RWPE2 (cell line): ENCODE results near the gene SUFU.

Source experiments
- ATAC-seq: fragments of 200-7000 bp; cut with Tn5 transposase; 3 replicates; pipeline ENCODE4 v1.9.1; 2021; ENCODE audit warnings: low read depth
- DNase-seq: peaks from one replicate; pipeline ENCODE4 v3.0.0-alpha.2; 2020; ENCODE audit warnings: low spot score
- H3K27ac ChIP-seq: fragments of 450-650 bp; 2 replicates; pipeline ENCODE4 v1.5.1; 2017; ENCODE audit warnings: mild to moderate bottlenecking; ENCODE audit not compliant: poor library complexity, severe bottlenecking
- H3K27me3 ChIP-seq: fragments of 250-450 bp; sonication (Bioruptor Pico); 2 replicates; pipeline ENCODE4 v1.5.1; 2021; ENCODE audit warnings: mild to moderate bottlenecking, moderate library complexity; ENCODE audit not compliant: insufficient read depth, poor library complexity, severe bottlenecking
- H3K36me3 ChIP-seq: fragments of 250-450 bp; sonication (Bioruptor Pico); 2 replicates; pipeline ENCODE4 v1.5.1; 2020; ENCODE audit warnings: low read depth, mild to moderate bottlenecking, moderate library complexity
- H3K4me1 ChIP-seq: fragments of 250-450 bp; sonication (Bioruptor Pico); 2 replicates; pipeline ENCODE4 v1.5.1; 2021; ENCODE audit warnings: mild to moderate bottlenecking, moderate library complexity; ENCODE audit not compliant: insufficient read depth, poor library complexity, severe bottlenecking
- H3K4me3 ChIP-seq: fragments of 250-450 bp; sonication (Bioruptor Pico); 2 replicates; pipeline ENCODE4 v1.5.1; 2021; ENCODE audit warnings: mild to moderate bottlenecking, moderate library complexity; ENCODE audit not compliant: severe bottlenecking
- H3K9me3 ChIP-seq: fragments of 250-450 bp; sonication (Bioruptor Pico); 2 replicates; pipeline ENCODE4 v1.5.1; 2021; ENCODE audit warnings: mild to moderate bottlenecking, moderate library complexity; ENCODE audit not compliant: severe bottlenecking
- TF ChIP-seq, protein P1 (sequence below): fragments of 450-650 bp; IDR thresholded peaks from one replicate; pipeline ENCODE4 v1.5.1; 2017; ENCODE audit warnings: mild to moderate bottlenecking, moderate library complexity; ENCODE audit not compliant: poor library complexity, severe bottlenecking

Gene SUFU

DNA sequence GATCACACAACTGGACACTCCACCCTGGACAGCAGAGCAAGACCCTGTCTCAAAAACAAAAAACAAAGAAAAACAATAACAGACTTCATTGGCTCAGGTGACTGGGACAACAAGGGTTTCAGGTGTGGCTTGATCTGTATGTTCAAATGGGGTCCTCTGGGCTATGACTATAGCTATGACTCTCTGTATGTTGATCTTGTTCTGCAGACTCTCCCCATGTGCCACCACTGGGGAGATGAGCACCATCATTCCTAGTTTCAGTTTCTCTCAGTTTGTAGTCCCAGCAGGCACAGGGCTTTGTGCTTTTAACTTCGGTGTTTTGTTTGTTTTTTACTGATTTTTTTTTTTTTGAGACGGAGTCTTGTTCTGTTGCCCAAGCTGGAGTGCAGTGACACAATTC is 53.8 kb downstream of the SUFU start:
- H3K4me1 ChIP-seq: peaks cover 6% of the 10 kb centered on the region
- H3K9me3 ChIP-seq: no peaks in the 10 kb centered on the region
- H3K27me3 ChIP-seq: no peaks in the 10 kb centered on the region
- H3K36me3 ChIP-seq: no peaks in the 10 kb centered on the region
- DNase-seq (no peak), ATAC-seq (no peak)
- no peak overlapping the region for H3K27ac ChIP-seq
- no peak overlapping the region for H3K4me3 ChIP-seq
- TF ChIP-seq, protein P1, sequence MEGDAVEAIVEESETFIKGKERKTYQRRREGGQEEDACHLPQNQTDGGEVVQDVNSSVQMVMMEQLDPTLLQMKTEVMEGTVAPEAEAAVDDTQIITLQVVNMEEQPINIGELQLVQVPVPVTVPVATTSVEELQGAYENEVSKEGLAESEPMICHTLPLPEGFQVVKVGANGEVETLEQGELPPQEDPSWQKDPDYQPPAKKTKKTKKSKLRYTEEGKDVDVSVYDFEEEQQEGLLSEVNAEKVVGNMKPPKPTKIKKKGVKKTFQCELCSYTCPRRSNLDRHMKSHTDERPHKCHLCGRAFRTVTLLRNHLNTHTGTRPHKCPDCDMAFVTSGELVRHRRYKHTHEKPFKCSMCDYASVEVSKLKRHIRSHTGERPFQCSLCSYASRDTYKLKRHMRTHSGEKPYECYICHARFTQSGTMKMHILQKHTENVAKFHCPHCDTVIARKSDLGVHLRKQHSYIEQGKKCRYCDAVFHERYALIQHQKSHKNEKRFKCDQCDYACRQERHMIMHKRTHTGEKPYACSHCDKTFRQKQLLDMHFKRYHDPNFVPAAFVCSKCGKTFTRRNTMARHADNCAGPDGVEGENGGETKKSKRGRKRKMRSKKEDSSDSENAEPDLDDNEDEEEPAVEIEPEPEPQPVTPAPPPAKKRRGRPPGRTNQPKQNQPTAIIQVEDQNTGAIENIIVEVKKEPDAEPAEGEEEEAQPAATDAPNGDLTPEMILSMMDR: no peak

DNA sequence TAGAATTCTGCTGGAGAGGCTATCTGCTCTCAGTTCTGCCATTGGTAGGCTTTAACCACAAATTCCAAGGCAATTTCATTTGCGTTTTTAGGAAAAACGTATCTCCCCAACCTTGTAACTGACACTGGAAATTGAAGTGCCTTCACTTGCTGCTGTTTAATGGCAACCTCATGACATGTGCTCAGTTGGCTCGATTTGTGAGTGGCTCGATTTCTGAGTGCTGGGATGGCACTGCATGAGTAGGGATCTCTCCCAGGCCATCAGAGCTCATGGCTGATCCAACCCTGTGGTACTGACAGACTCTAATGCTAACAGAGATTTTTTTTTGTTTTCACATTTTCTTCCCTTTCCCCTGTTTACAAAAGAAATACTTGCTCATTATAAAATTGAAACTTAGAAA is 56.0 kb downstream of the SUFU start:
- TF ChIP-seq, protein P1: no peak
- no peak for ATAC-seq
- no peaks in the 10 kb centered on the region for H3K36me3 ChIP-seq
- DNase-seq: no peak
- H3K4me1 ChIP-seq: peaks cover 6% of the 10 kb centered on the region
- H3K27me3 ChIP-seq: no peaks in the 10 kb centered on the region
- H3K27ac ChIP-seq: no peak overlapping the region
- H3K9me3 ChIP-seq: no peaks in the 10 kb centered on the region
- H3K4me3 ChIP-seq: no peak overlapping the region

DNA sequence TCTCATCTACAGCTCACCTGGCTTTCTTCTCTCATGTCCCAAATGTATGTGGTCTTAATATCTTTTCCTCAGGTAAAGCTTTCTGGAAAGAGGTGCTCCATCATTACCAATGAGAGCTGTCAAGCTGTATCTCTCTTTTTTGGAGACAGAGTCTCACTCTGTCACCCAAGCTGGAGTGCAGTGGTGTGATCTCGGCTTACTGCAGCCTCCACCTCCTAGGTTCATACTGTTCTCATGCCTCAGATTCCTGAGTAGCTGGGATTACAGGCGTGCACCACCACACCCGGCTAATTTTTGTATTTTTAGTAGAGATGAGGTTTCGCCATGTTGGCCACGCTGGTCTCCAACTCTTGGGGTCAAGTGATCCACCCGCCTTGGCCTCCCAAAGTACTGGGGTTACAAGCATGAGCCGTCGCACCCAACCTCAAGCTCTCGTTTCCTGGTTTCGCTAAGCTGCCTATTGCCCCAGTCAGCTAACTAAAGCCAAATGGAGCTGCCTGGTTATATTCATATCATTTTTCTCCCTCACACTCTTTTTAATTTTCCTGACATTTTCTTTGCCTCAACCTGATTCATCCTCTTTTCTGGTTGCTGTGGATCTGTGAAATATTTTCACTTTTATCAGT is 60.5 kb downstream of the SUFU start:
- H3K9me3 ChIP-seq: no peaks in the 10 kb centered on the region
- no peaks in the 10 kb centered on the region for H3K4me1 ChIP-seq
- H3K36me3 ChIP-seq: no peaks in the 10 kb centered on the region
- H3K27ac ChIP-seq: no peak overlapping the region
- no peak overlapping the region for H3K4me3 ChIP-seq
- no peak for ATAC-seq
- no peak for DNase-seq
- no peaks in the 10 kb centered on the region for H3K27me3 ChIP-seq
- TF ChIP-seq, protein P1: no peak

DNA sequence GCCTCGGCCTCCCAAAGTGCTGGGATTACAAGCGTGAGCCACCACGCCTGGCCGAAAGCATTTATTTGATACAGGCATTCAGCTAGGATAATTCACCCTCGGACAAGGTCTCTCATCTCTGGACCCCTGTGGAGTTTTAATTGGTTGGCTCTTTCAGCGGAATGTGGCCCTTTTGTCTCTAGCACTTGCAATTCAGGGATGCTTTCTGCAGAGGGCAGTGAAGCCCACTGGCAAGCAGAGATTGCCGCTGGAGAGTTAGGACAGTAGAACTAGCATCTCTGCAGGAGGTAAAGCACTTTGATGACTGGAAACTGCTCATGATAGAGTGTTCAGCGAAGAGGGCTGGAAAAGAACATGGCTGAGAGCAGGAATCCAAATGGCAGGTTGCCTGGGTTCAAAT is 62.0 kb downstream of the SUFU start:
- TF ChIP-seq, protein P1: no peak
- Histone ChIP-seq H3K4me1 (no peaks in the 10 kb centered on the region), H3K36me3 (no peaks in the 10 kb centered on the region), H3K27ac (no peak overlapping the region), H3K27me3 (no peaks in the 10 kb centered on the region), H3K9me3 (no peaks in the 10 kb centered on the region), H3K4me3 (no peak overlapping the region)
- no peak for ATAC-seq
- no peak for DNase-seq

DNA sequence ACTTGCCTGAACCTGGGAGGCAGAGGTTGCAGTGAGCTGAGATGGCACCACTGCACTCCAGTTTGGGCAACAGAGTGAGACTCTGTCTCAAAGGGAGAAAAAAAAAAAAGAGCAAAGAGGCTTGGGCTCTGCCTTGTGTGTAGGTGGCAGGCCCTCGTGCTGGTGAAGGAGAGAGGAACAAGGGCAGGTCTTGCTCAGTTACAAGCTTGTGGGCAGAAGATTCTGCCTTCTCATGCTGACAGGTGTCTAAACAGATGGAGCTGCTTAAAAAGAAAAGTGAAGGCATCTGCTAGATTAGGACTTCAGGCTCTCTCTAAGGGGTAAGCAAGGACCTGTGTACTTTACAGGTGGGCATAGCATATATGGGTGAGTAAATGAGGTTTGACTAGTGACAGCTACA is 75.0 kb downstream of the SUFU start:
- Histone ChIP-seq H3K9me3 (no peaks in the 10 kb centered on the region), H3K4me1 (no peaks in the 10 kb centered on the region), H3K36me3 (no peaks in the 10 kb centered on the region; the same call in 1 of the 2 replicates), H3K27ac (no peak overlapping the region), H3K4me3 (no peak overlapping the region), H3K27me3 (no peaks in the 10 kb centered on the region)
- no peak for DNase-seq
- TF ChIP-seq, protein P1: no peak
- ATAC-seq: no peak
